Activated T-cell treated with anti-CD3 and anti-CD28 coated beads, Interleukin-2, amount 50 U/mL, for 72 hours (primary cell): Measurements from ENCODE around the gene GPATCH2. TPM values are rescaled to one million over a fixed set of nuclear protein-coding genes. Genes with fewer than 3 reads are reported as not detected.
A peak's percentile ranks its signal among the peaks of the same experiment; 100 is the strongest.

ENCODE experiments used
- ATAC-seq, 2 donors: fragments of 150-1000 bp; cut with Tn5 transposase; replicated peaks in 1 of 2; 2 replicates each; pipeline ENCODE4 v1.10.0; 2021; ENCODE audit warnings: moderate library complexity in 2 of 2, mild to moderate bottlenecking in 1 of 2
- DNase-seq, 2 donors: peaks; one replicate each; pipeline ENCODE4 v3.0.0; 2021 to 2022; ENCODE audit warnings: mixed read lengths in 1 of 2
- H3K27ac Mint-ChIP-seq: one replicate; pipeline ENCODE4 v1.8.0; 2022; ENCODE audit warnings: mild to moderate bottlenecking, moderate library complexity, mixed read lengths
- H3K27me3 Mint-ChIP-seq: one replicate; pipeline ENCODE4 v1.8.0; 2022; ENCODE audit warnings: low read depth, mixed read lengths
- H3K36me3 Mint-ChIP-seq, 2 donors: one replicate each; pipeline ENCODE4 v1.8.0; 2022; ENCODE audit warnings: mixed read lengths in 2 of 2, mild to moderate bottlenecking in 1 of 2; ENCODE audit not compliant: insufficient read depth in 2 of 2
- H3K4me1 Mint-ChIP-seq: one replicate; pipeline ENCODE4 v1.8.0; 2022; ENCODE audit warnings: low read depth, mixed read lengths
- H3K4me3 Mint-ChIP-seq, 2 donors: one replicate each; pipeline ENCODE4 v1.8.0; 2022; ENCODE audit warnings: mild to moderate bottlenecking in 2 of 2, mixed read lengths in 2 of 2, moderate library complexity in 2 of 2
- H3K9me3 Mint-ChIP-seq, 2 donors: one replicate each; pipeline ENCODE4 v1.8.0; 2022; ENCODE audit warnings: mixed read lengths in 2 of 2
- total RNA-seq, 2 donors: library from RNA; stranded (reverse); gene quantifications; one replicate each; pipeline ENCODE4 v1.2.3, GENCODE V29; 2022

Gene GPATCH2
- total RNA-seq = 1 to 10 TPM; 7.7 to 8.5 TPM

DNA sequence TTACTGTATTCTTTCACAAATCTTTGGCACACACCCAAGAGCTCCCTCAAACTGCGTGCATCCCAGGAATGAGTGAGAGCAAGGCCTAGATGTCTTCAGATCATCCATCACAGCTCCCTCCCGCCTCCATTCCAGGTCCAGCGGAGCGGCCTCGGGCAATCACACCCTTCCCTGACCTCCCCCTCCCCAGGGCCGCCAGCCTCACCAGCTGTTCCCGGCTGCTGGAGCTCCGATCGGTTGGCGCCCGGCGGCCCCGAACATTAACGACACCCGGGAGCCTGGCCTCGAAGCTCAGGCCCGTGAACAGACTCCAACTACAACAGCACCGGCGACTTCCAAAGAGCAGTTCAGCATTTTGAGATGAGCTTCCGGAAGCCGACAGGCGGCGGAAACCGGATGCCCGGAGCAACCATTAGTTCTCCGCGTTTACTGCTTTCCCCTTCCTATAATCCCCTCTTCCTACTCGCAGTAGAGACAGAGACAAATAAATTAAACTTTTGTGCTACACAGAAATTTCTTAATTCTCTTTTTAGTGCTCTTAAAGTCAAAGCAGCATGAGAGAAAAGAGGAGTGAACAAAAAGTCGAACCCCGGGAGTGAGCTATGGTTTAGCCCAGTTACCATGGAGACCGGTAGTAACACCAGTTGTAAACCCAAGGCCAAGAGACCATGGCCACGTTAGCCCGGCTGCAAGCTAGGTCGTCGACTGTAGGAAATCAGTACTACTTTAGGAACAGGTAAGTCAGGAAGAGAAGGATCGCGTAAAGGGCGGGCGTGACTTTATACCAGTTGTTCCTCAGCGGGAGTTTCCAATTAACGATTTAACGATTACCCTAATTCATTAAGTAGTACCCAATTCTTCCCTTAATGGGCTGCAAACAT is at the start of gene GPATCH2, which contains the start of gene SPATA17:
Gene GPATCH2 (minus strand): TSS at position 380 of the 881 bp plus-strand sequence. CDS start 119 bp downstream, at position 261.
Gene SPATA17 (plus strand): TSS at position 634 of the 881 bp plus-strand sequence. CDS start 35 bp downstream, at position 669.
- Mint-ChIP-seq H3K9me3 (peaks cover 0 to 1% of the 10 kb centered on the region in 2 donors), H3K36me3 (no peaks in the 10 kb centered on the region), H3K27me3 (no peaks in the 10 kb centered on the region), H3K4me3 (peak within 1 kb of the TSS; percentile 96 to 98), H3K27ac (peak within 1 kb of the TSS; percentile 100), H3K4me1 (peaks cover 44% of the 10 kb centered on the region)
- ATAC-seq (peak; percentile 89 to 91), DNase-seq (peak; percentile 75 to 82)

DNA sequence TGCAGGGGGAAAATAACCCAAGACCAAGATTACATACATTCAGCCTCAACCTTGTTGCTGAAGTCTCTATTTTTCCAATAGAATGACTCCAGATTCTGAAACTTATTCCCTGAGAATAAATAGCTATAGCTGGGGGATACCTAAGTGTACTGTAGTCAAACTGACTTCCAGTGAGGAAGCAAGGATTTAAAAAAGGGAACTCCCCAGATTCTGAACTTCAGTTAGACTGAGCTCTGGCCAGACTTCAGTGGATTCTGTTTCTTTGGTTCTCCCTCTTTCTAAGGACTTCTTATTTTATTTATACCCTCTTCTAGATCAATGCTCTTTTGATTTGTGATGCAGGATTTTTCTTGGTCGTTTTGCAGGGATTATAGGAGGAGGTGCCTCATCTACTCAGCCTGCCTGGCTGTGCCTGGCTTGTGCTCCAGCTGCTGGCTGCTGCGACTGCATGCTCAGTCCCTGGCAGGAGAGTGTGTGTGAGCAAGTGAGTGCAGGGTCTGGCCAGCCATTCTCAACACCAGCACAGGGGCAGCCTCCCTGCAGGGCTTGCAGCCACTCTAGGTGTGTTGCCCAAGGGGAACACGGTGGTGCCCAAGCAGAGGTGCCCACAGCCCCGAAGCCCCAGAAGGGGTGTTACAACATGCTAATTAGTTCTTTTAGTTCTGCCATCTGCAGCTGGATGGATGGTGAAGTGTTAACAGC is 43.3 kb upstream of the GPATCH2 start:
- DNase-seq = no peak
- Mint-ChIP-seq H3K36me3 (no peaks in the 10 kb centered on the region), H3K9me3 (no peaks in the 10 kb centered on the region), H3K4me3 (no peak overlapping the region), H3K4me1 (no peaks in the 10 kb centered on the region), H3K27me3 (no peaks in the 10 kb centered on the region), H3K27ac (no peak overlapping the region)
- no peak for ATAC-seq

DNA sequence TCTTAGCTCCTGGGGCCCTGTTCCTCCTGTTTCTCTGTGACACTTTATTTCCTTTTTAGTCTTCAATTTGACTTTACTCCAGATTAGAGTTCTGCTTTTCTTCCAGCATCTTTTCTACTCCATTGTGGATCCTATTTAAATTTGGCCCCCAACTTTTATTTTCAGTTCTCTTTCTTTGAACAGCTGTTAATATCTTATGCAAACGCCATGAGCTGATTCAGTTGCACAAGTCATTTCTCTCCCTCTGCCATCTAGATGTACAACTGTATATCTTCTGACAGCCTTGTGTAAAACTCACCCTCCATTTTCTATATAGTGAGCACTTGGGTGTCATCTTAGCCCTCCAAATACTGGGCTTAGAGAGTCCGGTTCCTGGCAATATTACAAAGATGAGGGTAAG is 42.5 kb upstream of the GPATCH2 start:
- no peaks in the 10 kb centered on the region for H3K27me3 Mint-ChIP-seq
- no peak overlapping the region for H3K27ac Mint-ChIP-seq
- ATAC-seq (no peak), DNase-seq (no peak)
- H3K4me1 Mint-ChIP-seq = no peaks in the 10 kb centered on the region
- H3K4me3 Mint-ChIP-seq = no peak overlapping the region
- H3K36me3 Mint-ChIP-seq = no peaks in the 10 kb centered on the region
- no peaks in the 10 kb centered on the region for H3K9me3 Mint-ChIP-seq

DNA sequence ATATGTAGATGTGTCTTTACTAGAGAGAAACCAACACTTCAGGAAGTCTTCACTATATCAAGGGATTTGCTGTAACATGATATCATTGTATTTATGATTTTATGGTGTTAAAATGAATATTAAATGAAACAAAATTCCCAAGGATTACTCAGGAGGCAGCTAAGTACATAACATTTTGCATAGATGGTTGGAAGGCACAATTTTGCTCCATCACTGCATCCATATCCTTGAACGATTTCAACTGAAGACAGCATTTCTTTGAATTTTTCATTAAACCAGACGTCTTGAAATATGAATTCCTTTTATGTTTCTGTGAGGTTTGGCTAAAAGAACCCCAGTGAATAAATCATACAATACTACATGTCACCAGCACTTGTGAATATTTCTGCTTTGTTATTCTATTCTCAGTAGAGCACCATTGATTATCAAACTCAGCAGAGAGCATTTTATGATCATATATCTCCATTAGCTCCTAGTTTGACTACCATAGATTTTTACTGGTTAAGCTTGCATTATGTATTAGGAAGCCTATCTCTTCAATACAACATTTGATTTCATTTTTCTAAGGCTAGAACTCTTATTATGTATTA is 37.6 kb upstream of the GPATCH2 start:
- DNase-seq = no peak
- H3K27ac Mint-ChIP-seq = no peak overlapping the region
- no peak for ATAC-seq
- no peaks in the 10 kb centered on the region for H3K9me3 Mint-ChIP-seq
- no peak overlapping the region for H3K4me3 Mint-ChIP-seq
- H3K36me3 Mint-ChIP-seq = no peaks in the 10 kb centered on the region
- peaks cover 16% of the 10 kb centered on the region for H3K27me3 Mint-ChIP-seq
- H3K4me1 Mint-ChIP-seq = no peaks in the 10 kb centered on the region

DNA sequence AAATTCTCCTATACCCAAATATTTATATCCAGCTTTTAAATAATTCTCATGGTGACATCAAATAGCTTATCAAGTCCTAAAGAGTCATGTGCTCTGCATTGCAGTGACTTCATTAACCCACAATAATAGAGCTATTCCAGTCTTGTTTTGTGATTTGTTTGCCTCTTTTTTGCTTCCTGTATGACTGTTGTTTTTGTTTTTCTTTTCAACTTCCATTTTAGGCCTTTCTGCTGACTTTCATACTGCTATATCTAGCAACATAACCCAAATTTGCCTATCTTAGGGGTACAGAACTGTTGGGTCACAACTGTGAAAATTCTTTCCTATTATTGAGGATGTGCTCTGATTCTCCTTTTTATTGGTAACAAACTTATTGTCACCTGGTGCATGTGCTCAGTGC is 30.5 kb upstream of the GPATCH2 start:
- Mint-ChIP-seq H3K36me3 (no peaks in the 10 kb centered on the region), H3K27ac (no peak overlapping the region), H3K27me3 (peaks cover 23% of the 10 kb centered on the region), H3K4me1 (no peaks in the 10 kb centered on the region), H3K4me3 (no peak overlapping the region), H3K9me3 (no peaks in the 10 kb centered on the region)
- ATAC-seq (no peak), DNase-seq (no peak)

DNA sequence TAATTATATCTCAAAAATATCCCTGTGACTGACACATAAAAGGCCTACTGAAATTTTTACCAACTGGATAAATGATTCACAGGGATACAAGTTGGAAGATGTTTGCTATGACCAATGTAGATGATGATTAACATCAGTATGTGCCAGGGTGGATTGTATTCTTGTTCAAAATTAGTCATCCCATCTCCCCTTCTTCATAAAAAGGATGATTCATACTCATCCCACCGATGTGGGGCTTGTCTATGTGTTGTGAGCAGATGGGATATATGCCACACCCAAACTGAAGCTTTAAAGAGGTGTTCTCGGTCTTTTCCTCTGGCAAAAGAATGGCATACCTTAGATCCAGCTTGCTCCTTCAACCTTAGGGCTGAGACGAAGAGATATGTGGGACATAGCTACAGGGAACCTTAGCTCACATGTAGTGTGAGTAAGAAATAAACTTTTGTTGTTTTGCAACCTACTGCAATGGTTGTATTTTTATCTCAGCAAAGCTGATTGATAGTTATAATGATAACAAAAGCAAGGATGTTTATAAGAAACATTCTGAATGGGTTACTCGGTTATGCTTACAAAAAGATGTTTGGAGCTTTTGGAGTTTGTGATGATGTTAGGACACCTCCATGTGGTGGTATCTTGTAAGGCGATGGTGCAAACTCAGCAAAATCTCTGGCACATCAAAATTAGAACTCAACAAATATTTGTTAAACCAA is 29.6 kb upstream of the GPATCH2 start:
- Mint-ChIP-seq H3K9me3 (no peaks in the 10 kb centered on the region), H3K27ac (no peak overlapping the region), H3K4me1 (no peaks in the 10 kb centered on the region), H3K27me3 (peaks cover 18% of the 10 kb centered on the region), H3K36me3 (no peaks in the 10 kb centered on the region), H3K4me3 (no peak overlapping the region)
- ATAC-seq (peak; percentile 43 to 47), DNase-seq (no peak)

DNA sequence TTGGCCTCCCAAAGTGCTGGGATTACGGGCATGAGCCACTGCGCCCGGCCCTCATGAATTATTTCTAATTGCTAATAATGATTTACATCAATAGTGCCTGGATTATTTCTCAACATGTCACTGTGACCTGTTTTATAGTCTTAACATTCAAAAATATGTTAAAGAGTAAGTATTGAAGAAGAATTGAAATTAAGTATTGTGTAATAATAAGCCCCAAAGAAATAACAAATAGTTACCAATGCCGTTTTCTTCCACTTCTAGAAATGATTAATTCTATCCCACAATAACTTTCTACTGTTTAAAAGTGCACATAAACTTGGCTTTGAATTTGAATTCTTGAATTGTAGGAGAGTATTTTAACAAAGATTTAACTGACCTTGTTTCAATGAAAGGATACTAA is 19.8 kb upstream of the GPATCH2 start:
- Mint-ChIP-seq H3K27ac (no peak overlapping the region), H3K27me3 (peaks cover 4% of the 10 kb centered on the region), H3K36me3 (no peaks in the 10 kb centered on the region), H3K4me1 (no peaks in the 10 kb centered on the region), H3K4me3 (no peak overlapping the region), H3K9me3 (no peaks in the 10 kb centered on the region)
- ATAC-seq = no peak
- DNase-seq = no peak

DNA sequence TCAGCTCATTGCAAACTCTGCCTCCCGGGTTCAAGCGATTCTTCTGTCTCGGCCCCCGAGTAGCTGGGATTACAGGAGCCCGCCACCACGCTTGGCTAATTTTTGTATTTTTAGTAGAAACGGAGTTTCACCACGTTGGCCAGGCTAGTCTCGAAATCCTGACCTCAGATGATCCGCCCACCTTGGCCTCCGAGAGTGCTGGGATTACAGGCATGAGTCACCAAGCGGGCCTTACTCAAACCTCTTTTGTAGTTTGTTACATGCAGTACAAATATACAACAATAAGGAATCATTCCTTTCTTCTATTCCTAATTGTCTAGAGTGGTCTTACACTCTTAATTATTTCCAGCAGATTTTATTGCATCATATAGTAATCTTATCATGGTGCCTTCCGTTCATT is 16.9 kb upstream of the GPATCH2 start:
- Mint-ChIP-seq H3K4me1 (no peaks in the 10 kb centered on the region), H3K4me3 (no peak overlapping the region), H3K27ac (no peak overlapping the region), H3K27me3 (peaks cover 15% of the 10 kb centered on the region), H3K36me3 (no peaks in the 10 kb centered on the region), H3K9me3 (no peaks in the 10 kb centered on the region)
- no peak for DNase-seq
- ATAC-seq = no peak

DNA sequence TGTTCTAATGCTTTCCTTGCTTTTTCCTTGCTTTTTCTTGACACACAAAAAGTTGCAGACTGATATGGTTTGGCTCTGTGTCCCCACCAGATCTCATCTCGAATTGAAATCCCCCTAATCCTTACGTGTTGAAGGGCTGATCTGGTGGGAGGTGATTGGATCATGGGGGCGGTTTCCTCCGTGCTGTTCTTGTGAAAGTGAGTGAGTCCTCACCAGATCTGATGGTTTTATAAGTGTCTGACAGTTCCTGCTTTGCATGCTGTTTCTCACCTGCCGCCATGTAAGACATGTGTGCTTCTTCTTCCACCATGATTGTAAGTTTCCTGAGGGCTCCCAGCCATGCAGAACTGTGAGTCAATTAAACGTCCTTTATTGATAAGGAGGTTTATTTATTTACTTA is 11.6 kb upstream of the GPATCH2 start:
- H3K9me3 Mint-ChIP-seq = no peaks in the 10 kb centered on the region

DNA sequence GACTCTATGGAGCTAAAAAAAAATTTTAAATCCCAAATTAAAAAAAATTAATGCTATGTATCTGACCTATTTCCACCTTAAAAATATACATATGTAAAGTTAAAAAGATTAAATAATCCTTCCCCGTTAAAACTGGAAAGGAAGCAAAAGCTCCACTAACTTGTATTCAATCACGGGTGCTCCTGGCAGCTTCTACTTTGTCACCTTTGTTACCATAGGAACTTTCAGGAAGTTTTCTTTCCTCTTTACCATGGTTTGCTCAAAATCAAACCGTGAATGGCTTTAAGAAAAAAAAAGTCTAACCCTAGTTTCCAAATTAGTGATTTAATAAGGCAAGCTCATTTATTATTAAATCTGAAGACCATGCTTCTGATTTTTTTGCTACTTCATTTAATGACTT is 3.5 kb downstream of the GPATCH2 start:
- Mint-ChIP-seq H3K27ac (no peak overlapping the region), H3K9me3 (peaks cover 0 to 1% of the 10 kb centered on the region in 2 donors), H3K4me3 (no peak overlapping the region), H3K36me3 (no peaks in the 10 kb centered on the region), H3K4me1 (peaks cover 65% of the 10 kb centered on the region), H3K27me3 (no peaks in the 10 kb centered on the region)
- ATAC-seq (no peak), DNase-seq (no peak)

More for the DNA sequence above, 11.6 kb upstream of the GPATCH2 start:
- Mint-ChIP-seq H3K4me1 (no peaks in the 10 kb centered on the region), H3K27ac (no peak overlapping the region), H3K36me3 (no peaks in the 10 kb centered on the region), H3K4me3 (no peak overlapping the region), H3K27me3 (peaks cover 44% of the 10 kb centered on the region)
- ATAC-seq (no peak), DNase-seq (no peak)

DNA sequence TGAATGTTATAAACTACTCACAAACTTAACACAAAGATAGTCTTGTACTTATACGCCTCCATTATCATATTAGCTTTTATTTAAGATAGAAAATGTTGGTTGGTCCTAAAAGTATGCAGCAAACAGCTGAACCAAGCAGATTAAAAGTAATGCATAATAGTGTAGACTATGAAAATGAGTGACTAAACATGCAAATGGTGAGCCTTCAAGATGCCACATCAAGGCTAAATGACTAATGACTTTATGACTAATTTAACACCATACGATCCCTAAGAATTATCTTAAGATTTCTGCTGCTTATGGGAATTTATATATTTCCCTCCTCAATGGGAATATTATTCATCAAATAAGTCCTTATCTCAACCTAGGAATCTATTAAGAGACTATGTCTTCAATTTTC is 4.6 kb downstream of the GPATCH2 start:
- peak; percentile 42 to 51 for ATAC-seq
- peaks cover 0 to 1% of the 10 kb centered on the region in 2 donors for H3K9me3 Mint-ChIP-seq
- no peak overlapping the region for H3K27ac Mint-ChIP-seq
- peaks cover 70% of the 10 kb centered on the region for H3K4me1 Mint-ChIP-seq
- H3K36me3 Mint-ChIP-seq = no peaks in the 10 kb centered on the region
- H3K27me3 Mint-ChIP-seq = no peaks in the 10 kb centered on the region
- no peak for DNase-seq
- no peak overlapping the region for H3K4me3 Mint-ChIP-seq

DNA sequence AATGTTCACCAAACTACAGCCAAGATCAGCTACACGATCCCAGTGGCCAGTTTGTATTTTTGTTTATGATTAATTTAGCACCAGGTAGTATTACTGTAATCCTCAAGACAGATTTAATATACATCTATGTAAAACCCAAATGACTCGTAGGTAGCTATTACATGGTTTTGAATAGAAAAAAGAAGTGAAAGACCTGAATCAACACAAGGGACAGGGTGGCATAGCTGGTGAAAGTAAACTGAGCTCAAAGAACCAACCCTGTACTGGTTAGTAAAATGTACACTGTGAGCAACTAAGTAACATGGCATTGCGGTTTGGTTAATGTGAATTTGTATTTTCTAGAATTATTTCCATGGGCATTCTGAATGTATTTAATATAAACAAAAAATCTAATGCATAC is 8.8 kb downstream of the GPATCH2 start:
- Mint-ChIP-seq H3K9me3 (no peaks in the 10 kb centered on the region), H3K27ac (no peak overlapping the region), H3K4me1 (peaks cover 57% of the 10 kb centered on the region), H3K27me3 (no peaks in the 10 kb centered on the region), H3K4me3 (peak overlapping the region in 1 of 2 donors; percentile 4), H3K36me3 (peaks cover 8 to 13% of the 10 kb centered on the region in 2 donors)
- DNase-seq = no peak
- peak; percentile 47 to 52 for ATAC-seq
